GM18858 (cell line): ENCODE data around the gene RAB37.

Experiments
- ATAC-seq: cut with Tn5 transposase; IDR thresholded peaks from one replicate; pipeline ENCODE4 v1.9.1; 2021; ENCODE audit not compliant: unreplicated experiment

The RAB37 gene

DNA sequence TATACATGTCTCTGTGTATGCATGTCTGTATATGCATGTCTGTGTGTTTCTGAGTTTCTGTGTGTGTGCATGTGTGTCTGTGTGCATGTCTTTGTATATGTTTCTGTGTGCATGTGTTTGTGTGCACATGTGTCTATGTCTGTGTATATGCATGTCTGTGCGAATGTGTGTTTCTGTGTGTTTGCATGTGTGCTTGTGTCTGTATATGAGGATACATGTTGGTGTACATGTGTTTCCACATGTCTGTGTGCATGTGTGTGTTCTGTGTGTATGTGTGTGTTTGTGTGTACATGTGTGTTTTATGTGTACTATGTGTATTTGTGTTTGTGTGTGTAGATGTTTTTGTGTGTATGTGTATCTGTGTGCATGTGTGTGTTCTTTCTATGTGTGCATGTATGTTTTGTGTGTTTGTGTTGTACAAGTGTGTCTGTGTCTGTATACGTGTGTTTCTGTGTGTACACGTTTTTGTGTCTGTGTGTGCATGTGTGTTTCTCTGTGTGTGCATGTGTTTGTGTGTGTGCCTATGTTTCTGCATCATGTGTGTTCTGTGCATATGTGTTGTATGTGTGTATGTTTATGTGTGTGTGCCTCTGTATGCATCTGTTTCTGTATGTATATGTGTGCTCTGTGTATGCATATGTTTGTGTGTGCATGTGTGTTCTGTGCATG lies 8.9 kb upstream of the RAB37 start:
- no peak for ATAC-seq

DNA sequence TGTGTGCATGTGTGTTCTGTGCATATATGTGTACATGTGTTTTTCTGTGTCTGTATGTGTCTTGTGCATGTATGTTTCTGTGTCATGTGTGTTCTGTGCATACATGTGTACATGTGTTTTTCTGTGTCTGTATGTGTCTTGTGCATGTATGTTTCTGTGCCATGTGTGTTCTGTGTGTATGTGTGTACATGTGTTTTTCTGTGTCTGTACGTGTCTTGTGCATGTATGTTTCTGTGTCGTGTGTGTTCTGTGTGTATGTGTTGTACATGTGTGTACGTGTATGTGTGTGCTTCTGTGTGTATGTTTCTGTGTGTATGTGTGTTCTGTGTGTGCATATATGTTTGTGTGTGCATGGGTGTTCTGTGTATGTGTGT lies 8.4 kb upstream of the RAB37 start:
- ATAC-seq = no peak

DNA sequence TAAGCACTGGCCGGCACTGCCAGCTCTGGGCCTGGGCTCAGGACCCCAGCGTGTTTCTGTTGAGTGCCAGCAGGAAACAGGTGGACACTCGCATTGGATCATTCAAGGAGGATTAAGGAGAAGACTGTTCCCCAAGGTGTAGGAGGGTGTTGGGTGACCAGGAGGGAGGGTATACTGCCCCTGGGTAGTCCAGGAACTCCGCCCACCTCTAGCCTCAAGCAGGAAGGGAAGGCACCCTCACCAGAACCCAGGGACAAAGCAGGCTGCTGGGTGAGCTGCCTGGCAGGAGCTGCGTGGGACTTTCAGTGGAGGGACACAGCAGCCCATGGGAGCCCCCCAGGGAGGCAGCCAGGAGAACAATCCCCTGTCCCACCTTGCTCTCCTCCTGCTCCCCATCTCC lies 7.7 kb upstream of the RAB37 start:
- ATAC-seq = no peak

- ATAC-seq = no peak
Observed at GRCh38 chr17:74729866-74730265, 7.2 kb upstream of the RAB37 start.

DNA sequence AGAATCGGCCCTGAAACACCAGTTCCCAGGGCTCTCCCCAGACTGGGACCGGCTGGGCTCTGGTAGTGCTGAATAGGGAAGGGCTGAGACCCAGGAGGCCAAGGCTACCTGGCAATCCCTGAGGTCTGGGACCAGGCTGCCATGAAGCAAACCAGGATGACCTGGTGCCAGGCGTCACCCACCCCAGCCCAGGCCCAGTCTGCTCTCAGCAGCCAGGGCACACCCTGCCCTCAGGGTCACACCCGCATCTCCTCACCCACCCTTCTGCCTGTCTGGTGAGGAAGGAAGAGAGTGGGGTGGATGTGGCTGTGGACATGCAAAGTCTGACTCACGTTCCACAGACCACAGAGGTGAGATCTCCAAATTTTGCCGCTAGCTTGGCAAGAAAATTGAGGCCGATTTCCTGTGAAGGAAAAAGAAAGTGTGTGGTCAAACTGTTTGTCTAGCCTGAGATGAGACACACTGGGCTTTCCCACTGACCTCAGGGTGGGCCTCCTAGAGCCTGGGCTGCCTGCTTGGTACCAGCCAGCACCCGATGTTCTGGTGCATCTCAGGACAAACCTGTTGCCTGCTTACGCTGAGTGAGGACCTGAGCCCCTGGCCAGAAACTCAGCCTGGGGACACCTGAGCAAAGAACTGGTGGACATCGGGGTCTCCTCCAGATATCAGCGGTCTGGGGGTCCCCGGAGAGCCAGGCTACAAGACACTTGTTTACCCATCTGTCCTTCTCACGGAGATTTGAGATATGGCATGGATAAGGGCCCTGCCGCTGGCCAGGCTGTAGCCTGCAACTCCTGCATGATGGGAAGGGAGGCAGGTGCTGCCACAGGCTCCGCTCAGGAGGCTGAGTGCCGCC lies 6.3 kb upstream of the RAB37 start:
- ATAC-seq = no peak

GRCh38 chr17:74731347-74731605 lies 5.8 kb upstream of the RAB37 start:
- ATAC-seq = no peak

DNA sequence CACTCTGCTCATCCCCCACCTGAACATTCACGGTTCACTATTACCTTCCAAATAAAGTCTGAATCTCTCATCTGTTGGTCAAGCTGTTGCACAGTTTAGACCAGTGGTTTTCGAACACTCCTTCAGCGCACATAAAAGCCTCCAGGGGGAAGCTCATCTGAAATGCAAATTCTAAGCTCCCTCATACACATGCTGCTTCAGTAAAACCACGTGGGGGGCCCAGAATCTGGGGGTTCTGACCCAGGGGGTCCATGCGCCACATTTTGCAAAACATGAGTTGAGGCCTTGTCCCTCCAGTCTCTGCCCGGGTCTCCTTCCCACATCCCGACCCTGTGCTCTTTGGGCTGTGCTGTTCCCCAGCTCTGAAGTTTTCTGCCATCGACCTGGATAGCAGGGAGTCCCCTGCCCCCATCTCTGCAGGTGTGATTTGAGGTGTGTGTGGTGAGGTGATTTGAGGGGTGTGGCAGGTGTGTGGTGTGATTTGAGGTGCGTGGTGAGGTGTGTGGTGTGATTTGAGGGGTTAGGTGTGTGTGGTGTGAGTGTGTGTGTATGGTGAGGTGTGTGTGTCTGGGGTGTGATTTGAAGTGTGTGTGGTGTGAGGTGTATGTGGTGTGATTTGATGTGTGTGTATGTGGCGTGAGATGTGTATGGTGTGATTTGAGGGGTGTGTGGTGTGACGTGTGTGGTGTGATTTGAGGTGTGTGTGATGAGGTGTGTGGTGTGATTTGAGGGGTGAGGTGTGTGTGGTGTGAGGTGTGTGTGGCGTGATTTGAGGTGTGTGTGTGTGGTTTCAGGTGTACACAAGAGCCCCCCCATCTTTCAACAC lies 4.8 kb upstream of the RAB37 start:
- no peak for ATAC-seq

DNA sequence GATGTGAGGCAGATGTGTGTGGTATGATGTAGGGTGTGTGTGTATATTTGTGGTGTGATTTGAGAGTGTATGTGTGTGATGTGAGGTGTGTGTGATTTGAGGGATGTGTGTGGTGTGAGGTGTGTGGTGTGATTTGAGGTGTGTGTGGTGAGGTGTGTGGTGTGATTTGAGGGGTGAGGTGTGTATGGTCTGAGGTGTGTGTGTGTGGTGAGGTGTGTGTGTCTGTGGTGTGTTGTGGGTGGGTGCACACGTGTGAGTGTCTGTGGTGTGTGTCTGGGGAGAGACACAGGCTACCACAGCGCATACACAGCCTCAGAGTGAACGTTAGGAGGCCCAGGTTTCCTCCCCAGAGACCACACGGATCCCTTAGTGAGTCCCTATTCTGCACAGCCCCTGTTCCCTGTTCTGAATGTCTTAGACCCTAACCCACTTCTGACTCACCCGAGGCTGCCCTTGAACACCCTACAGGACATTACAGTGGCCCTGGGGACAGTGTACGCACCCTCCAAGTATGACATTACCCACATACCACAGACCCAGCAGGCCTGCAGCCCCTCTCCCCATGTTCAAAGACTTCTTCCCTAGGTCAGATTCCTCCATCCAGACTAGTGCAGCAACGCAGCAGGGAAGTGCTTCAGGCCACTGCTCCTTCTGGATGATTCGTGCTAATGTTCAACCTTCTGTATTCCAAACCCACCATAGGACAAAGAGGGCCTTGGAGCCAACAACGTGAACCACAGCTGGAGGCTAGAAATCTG lies 3.5 kb upstream of the RAB37 start:
- ATAC-seq = no peak

DNA sequence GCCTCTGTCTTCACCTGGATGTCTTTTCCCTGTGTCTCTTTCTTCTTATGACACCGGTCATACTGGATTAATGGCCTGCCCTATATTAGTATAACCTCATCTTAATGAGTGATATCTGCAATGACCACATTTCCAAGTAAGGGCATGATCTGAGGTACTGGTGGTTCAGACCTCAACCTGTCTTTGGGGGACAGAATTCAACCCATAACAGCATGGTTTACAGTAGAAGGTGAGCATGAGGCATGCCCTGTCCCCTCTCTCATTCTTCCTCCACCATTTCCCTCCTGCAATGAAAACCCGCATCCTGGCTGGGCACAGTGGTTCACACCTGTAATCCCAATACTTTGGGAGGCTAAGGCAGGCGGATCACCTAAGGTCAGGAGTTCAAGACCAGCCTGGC lies 2.8 kb upstream of the RAB37 start:
- ATAC-seq = no peak

DNA sequence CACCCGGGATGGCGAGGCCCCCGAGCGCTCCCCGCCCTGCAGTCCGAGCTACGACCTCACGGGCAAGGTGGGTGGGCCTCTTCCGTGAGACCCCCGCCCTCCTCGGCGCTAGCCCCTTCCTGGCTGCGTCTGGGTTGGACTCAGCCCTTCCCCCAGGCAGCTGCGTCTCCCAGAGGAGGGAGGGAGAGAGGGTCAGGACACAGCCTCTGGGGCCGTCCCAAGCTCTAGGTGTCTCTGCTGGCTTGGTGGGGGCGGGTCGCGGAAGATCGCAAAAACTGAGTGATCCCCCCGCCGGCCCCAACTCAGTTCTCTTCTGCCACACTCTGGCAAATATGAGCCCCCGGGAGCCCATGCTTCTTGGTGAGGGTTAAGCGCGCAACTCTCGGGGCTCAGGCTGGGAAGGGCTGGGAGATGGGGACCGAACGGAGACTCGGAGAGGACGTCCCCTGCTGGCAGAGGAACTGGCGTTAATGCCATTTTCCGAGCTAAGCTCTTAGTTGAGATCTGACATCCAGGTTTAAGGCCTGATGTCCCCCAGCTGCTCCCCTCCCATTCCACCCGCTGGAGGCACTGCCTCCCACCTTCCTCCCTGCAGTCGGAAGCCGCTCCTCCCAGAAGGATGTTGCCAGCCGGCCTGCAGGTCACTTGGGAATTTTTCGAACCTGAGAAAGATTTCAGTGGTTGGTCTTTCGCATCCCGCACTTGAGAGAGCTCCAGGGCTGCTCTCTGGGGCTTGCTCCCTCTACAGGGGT lies 419 bp downstream of the RAB37 start:
- no peak for ATAC-seq

GRCh38 chr17:74738051-74738996 lies 1.3 kb downstream of the RAB37 start:
- ATAC-seq = no peak

- ATAC-seq = no peak
Observed at GRCh38 chr17:74739227-74739831, 2.3 kb downstream of the RAB37 start.

- ATAC-seq = no peak
Observed at GRCh38 chr17:74740173-74740572, 3.1 kb downstream of the RAB37 start.

- no peak for ATAC-seq
Observed at GRCh38 chr17:74740641-74741387, 3.8 kb downstream of the RAB37 start.

- no peak for ATAC-seq
Observed at GRCh38 chr17:74742153-74742515, 5.1 kb downstream of the RAB37 start.

- ATAC-seq = no peak
Observed at GRCh38 chr17:74742978-74743545, 6.0 kb downstream of the RAB37 start.

- no peak for ATAC-seq
Observed at GRCh38 chr17:74743755-74744154, 6.7 kb downstream of the RAB37 start.

- ATAC-seq = no peak
Observed at GRCh38 chr17:74744349-74744713, 7.3 kb downstream of the RAB37 start.
